HCT116 (cell line): ENCODE results near the gene CETP. TPM values are rescaled to one million over a fixed set of nuclear protein-coding genes. Genes with fewer than 3 reads are reported as not detected.

Source experiments
- ATAC-seq: fragments of 200-7000 bp; cut with Tn5 transposase; 2 replicates; pipeline ENCODE4 v1.9.1; 2020; ENCODE audit warnings: mild to moderate bottlenecking, moderate library complexity
- BruUV-seq: library from RNA; stranded (reverse); fragments of 400-500 nt; replicated peaks from 2 replicates; lab custom pipeline; 2021; lab: Mats Ljungman, UMichigan
- CTCF ChIA-PET: fragments of 300-600 bp; sonication (Branson Sonifier 250); formaldehyde crosslinking; loops from one replicate; lab custom pipeline; 2021; ENCODE audit warnings: antibody characterized with exemption; lab: Charles Lee
- POLR2A ChIA-PET: fragments of 300-600, 350-600 bp; sonication (Branson Sonifier 250); formaldehyde crosslinking; loops from one replicate; lab custom pipeline; 2021; ENCODE audit warnings: antibody characterized with exemption; lab: Charles Lee
- RAD21 ChIA-PET, 2 experiments: fragments of 300-600 bp; sonication (Branson Sonifier 250); formaldehyde crosslinking; loops; one replicate each; lab custom pipeline; 2023; ENCODE audit warnings: low total read pairs in 2 of 2; ENCODE audit not compliant: uncharacterized antibody in 2 of 2, unreplicated experiment in 2 of 2, low non-redundant PET in 1 of 2; lab: Charles Lee
- DNase-seq: peaks from one replicate; pipeline ENCODE4 v3.0.0-alpha.2; 2010; ENCODE audit warnings: low read depth, low spot score
- H2AFZ ChIP-seq: fragments of 200-600 bp; shearing (Covaris generic), sonication (generic); 2 replicates; pipeline ENCODE4 v1.6.1; 2017; ENCODE audit warnings: low read depth, mixed run types, mixed read lengths, antibody characterized with exemption, low read length; ENCODE audit not compliant: poor library complexity, severe bottlenecking
- H3K27ac ChIP-seq: 2 replicates; pipeline ENCODE4 v1.5.1; 2012; ENCODE audit warnings: low read depth, low read length
- H3K27me3 ChIP-seq: fragments of 200-600 bp; sonication (generic); 2 replicates; pipeline ENCODE4 v1.6.1; 2016; ENCODE audit warnings: mixed run types, low read length, mixed read lengths; ENCODE audit not compliant: insufficient read depth
- H3K36me3 ChIP-seq, 2 experiments: fragments of 200-500 bp in 1 of 2; fragments of 200-600 bp in 1 of 2; sonication (Bioruptor generic) in 1 of 2; sonication (generic) in 1 of 2; 2 replicates each; pipeline versions ENCODE4 v1.5.1 to v1.6.1; 2014 to 2016; ENCODE audit warnings: low read length in 2 of 2, inconsistent platforms in 1 of 2, mixed read lengths in 1 of 2, mixed run types in 1 of 2; ENCODE audit not compliant: insufficient read depth in 2 of 2, control insufficient read depth in 1 of 2
- H3K4me1 ChIP-seq, 2 experiments: fragments of 200-600 bp in 1 of 2; sonication (generic) in 1 of 2; 2 replicates each; pipeline versions ENCODE4 v1.5.1 to v1.6.1; 2012 to 2017; ENCODE audit warnings: low read length in 2 of 2, inconsistent platforms in 1 of 2, mild to moderate bottlenecking in 1 of 2, mixed read lengths in 1 of 2, mixed run types in 1 of 2, moderate library complexity in 1 of 2; ENCODE audit not compliant: insufficient read depth in 2 of 2, control insufficient read depth in 1 of 2
- H3K4me2 ChIP-seq: fragments of 200-600 bp; sonication (generic); 2 replicates; pipeline ENCODE4 v1.6.1; 2017; ENCODE audit warnings: mixed run types, low read length, mixed read lengths
- H3K4me3 ChIP-seq, 2 experiments: fragments of 200-600 bp in 1 of 2; sonication (generic) in 1 of 2; replicated peaks in 1 of 2; 2 replicates each; pipeline ENCODE4 v1.5.1; 2011 to 2016; ENCODE audit warnings: low read length in 2 of 2, control low read depth in 1 of 2, low read depth in 1 of 2, mild to moderate bottlenecking in 1 of 2, mixed read lengths in 1 of 2, mixed run types in 1 of 2
- H3K79me2 ChIP-seq: fragments of 200-600 bp; sonication (generic); 2 replicates; pipeline ENCODE4 v1.6.1; 2017; ENCODE audit warnings: mild to moderate bottlenecking, mixed run types, low read length, moderate library complexity, mixed read lengths; ENCODE audit not compliant: insufficient read depth
- H3K9ac ChIP-seq: fragments of 200-600 bp; sonication (generic); 2 replicates; pipeline ENCODE4 v1.6.1; 2016; ENCODE audit warnings: low read length, mixed read lengths
- H3K9me2 ChIP-seq: fragments of 200-600 bp; sonication (generic), shearing (Covaris generic); 2 replicates; pipeline ENCODE4 v1.6.1; 2017; ENCODE audit warnings: mixed run types, mild to moderate bottlenecking, moderate library complexity; ENCODE audit not compliant: insufficient read depth
- H3K9me3 ChIP-seq, 2 experiments: fragments of 200-500 bp in 1 of 2; fragments of 200-600 bp in 1 of 2; sonication (Bioruptor generic) in 1 of 2; sonication (generic) in 1 of 2; 2 replicates each; pipeline ENCODE4 v1.6.1; 2014 to 2017; ENCODE audit warnings: low read length in 2 of 2, mixed read lengths in 2 of 2, inconsistent platforms in 1 of 2, low read depth in 1 of 2, mild to moderate bottlenecking in 1 of 2, mixed run types in 1 of 2, moderate library complexity in 1 of 2; ENCODE audit not compliant: control insufficient read depth in 1 of 2, insufficient read depth in 1 of 2
- H4K20me1 ChIP-seq: fragments of 200-600 bp; sonication (generic), shearing (Covaris generic); 2 replicates; pipeline ENCODE4 v1.6.1; 2017; ENCODE audit warnings: mixed run types, mild to moderate bottlenecking, moderate library complexity; ENCODE audit not compliant: insufficient read depth
- CBX3 ChIP-seq: IDR thresholded peaks from 2 replicates; pipeline ENCODE4 v1.6.1; 2012; ENCODE audit warnings: low read depth
- EZH2 ChIP-seq: fragments of 200-600 bp; sonication (generic); IDR thresholded peaks from 2 replicates; pipeline ENCODE4 v1.6.1; 2017; ENCODE audit warnings: antibody characterized with exemption, mixed run types
- EZH2phosphoT487 ChIP-seq: fragments of 200-600 bp; IDR thresholded peaks from 2 replicates; pipeline ENCODE4 v1.6.1; 2018; ENCODE audit warnings: antibody characterized with exemption, borderline replicate concordance
- POLR2A ChIP-seq: IDR thresholded peaks from 2 replicates; pipeline ENCODE4 v1.7.0; 2011; ENCODE audit warnings: borderline replicate concordance; ENCODE audit not compliant: insufficient read depth, insufficient read length; ENCODE audit errors: extremely low read depth
- POLR2AphosphoS5 ChIP-seq: IDR thresholded peaks from 2 replicates; pipeline ENCODE4 v1.6.1; 2011; ENCODE audit warnings: mild to moderate bottlenecking, low read depth, low read length, moderate library complexity
- RAD21 ChIP-seq: IDR thresholded peaks from 2 replicates; pipeline ENCODE4 v1.6.1; 2012; ENCODE audit warnings: low read depth, mild to moderate bottlenecking
- SIN3A ChIP-seq: IDR thresholded peaks from 2 replicates; pipeline ENCODE4 v1.6.1; 2012; ENCODE audit warnings: low read depth
- SRF ChIP-seq: IDR thresholded peaks from 2 replicates; pipeline ENCODE4 v1.6.1; 2012; ENCODE audit warnings: low read depth
- intact Hi-C: fragments of 100-400 bp; cut with micrococcal nuclease; formaldehyde crosslinking; loops from 2 replicates; pipeline ENCODE4 v1.10.0; 2022
- total RNA-seq: library from RNA; stranded (reverse); gene quantifications from one replicate; pipeline ENCODE4 v1.2.1, GENCODE V29; 2021; ENCODE audit not compliant: unreplicated experiment
- TF ChIP-seq, protein P1 (sequence below): IDR thresholded peaks from 2 replicates; pipeline ENCODE4 v1.6.1; 2012

The CETP gene
- total RNA-seq, 1 experiment from 2014 or later, result not detected

- no TSS peak for BruUV-seq
- CTCF ChIA-PET, result no interaction called here
- no peak overlapping the region for H3K4me3 ChIP-seq
- peaks cover 0 to 3% of the 10 kb centered on the region in 2 experiments; a peak in 1 of 4 replicates for H3K4me1 ChIP-seq
- DNase-seq, result no peak
- no peak for ATAC-seq
- no peak for TF ChIP-seq POLR2A
- TF ChIP-seq EZH2, result no peak
- TF ChIP-seq RAD21, result no peak
- TF ChIP-seq CBX3, result no peak
- TF ChIP-seq SIN3A, result no peak
- no peak for TF ChIP-seq SRF
- TF ChIP-seq, protein P1, sequence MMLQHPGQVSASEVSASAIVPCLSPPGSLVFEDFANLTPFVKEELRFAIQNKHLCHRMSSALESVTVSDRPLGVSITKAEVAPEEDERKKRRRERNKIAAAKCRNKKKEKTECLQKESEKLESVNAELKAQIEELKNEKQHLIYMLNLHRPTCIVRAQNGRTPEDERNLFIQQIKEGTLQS, result no peak
- TF ChIP-seq POLR2AphosphoS5, result no peak; the same call in 1 of the 2 replicates
- no peaks in the 10 kb centered on the region for H4K20me1 ChIP-seq
- intact Hi-C loops, result no loop called here
- no peaks in the 10 kb centered on the region for H3K27me3 ChIP-seq
- no peak overlapping the region for H2AFZ ChIP-seq
- no peaks in the 10 kb centered on the region for H3K9me2 ChIP-seq
- H3K36me3 ChIP-seq, result peaks cover 67 to 76% of the 10 kb centered on the region in 2 experiments
- no peaks in the 10 kb centered on the region for H3K9me3 ChIP-seq
- H3K9ac ChIP-seq, result no peak overlapping the region
- H3K79me2 ChIP-seq, result peaks cover 7% of the 10 kb centered on the region; the same call in 1 of the 2 replicates
- POLR2A ChIA-PET, result interaction anchor here (0.7 to 1.6 kb wide), 3 partner anchors 9 to 86 kb away, joined by 3 read pairs; no protein-coding TSS in a partner anchor
- no peak overlapping the region for H3K27ac ChIP-seq
- RAD21 ChIA-PET, result no interaction called here
- H3K4me2 ChIP-seq, result no peak overlapping the region
These were observed 19.9 kb upstream of the CETP start for GRCh38 chr16:56941856-56942331.

GRCh38 chr16:56943761-56944375, 17.9 kb upstream of the CETP start:
- Histone ChIP-seq H3K9me3 (no peaks in the 10 kb centered on the region), H3K4me1 (peaks cover 0 to 3% of the 10 kb centered on the region in 2 experiments; a peak in 1 of 4 replicates), H3K9ac (no peak overlapping the region), H3K27ac (no peak overlapping the region), H3K4me2 (no peak overlapping the region), H4K20me1 (no peaks in the 10 kb centered on the region), H3K9me2 (no peaks in the 10 kb centered on the region), H3K36me3 (peaks cover 53 to 58% of the 10 kb centered on the region in 2 experiments), H3K27me3 (no peaks in the 10 kb centered on the region), H3K4me3 (no peak overlapping the region), H3K79me2 (0 out of 2 replicates have a peak, but pooled peaks cover 3% of the 10 kb centered on the region), H2AFZ (no peak overlapping the region)
- ChIA-PET CTCF (no interaction called here), RAD21 (no interaction called here), POLR2A (interaction anchor here (0.8 kb wide), 1 partner anchor 12 kb away, joined by 5 read pairs; the partner anchor contains the start of gene HERPUD1)
- BruUV-seq, result no TSS peak
- TF ChIP-seq POLR2AphosphoS5 (0 out of 2 replicates have a peak, but pooled peaks have one; percentile 3), EZH2phosphoT487 (no peak)
- intact Hi-C loops, result no loop called here
- ATAC-seq, result no peak
- no peak for DNase-seq
